K562 (cell line): Measurements from ENCODE around the gene ATP12A.

Source experiments
- CEBPB ChIP-seq: fragments of 450-650 bp; IDR thresholded peaks from 2 replicates; pipeline ENCODE4 v1.6.1; 2016; ENCODE audit warnings: missing genetic modification characterization, missing compliant biosample characterization
- DNMT1 ChIP-seq: fragments of 450-650 bp; IDR thresholded peaks from 2 replicates; pipeline ENCODE4 v1.6.1; 2016; ENCODE audit warnings: antibody characterized with exemption, mild to moderate bottlenecking
- HNRNPH1 ChIP-seq: fragments of 200-400 bp; formaldehyde crosslinking; optimal IDR thresholded peaks from 2 replicates; pipeline ENCODE3; 2017; ENCODE audit warnings: low read depth, mild to moderate bottlenecking, low read length, moderate library complexity
- POLR2A ChIP-seq: fragments of 450-650 bp; conservative IDR thresholded peaks from 2 replicates; pipeline ENCODE4 v1.6.1; 2016
- REST ChIP-seq, 2 experiments: fragments of 450-650 bp; formaldehyde crosslinking in 1 of 2; IDR thresholded peaks; 2 replicates each; pipeline versions ENCODE4 v1.4.0 to v1.6.1; 2014 to 2020; ENCODE audit warnings: mild to moderate bottlenecking in 2 of 2, borderline replicate concordance in 1 of 2, low read depth in 1 of 2
- SRF ChIP-seq, 2 experiments: fragments of 250-450, 450-650 bp in 1 of 2; sonication (Bioruptor Pico) in 1 of 2; sonication (generic) in 1 of 2; formaldehyde crosslinking; IDR thresholded peaks; 2 replicates each; pipeline versions ENCODE4 v1.5.0 to v1.5.1; 2020 to 2022; ENCODE audit warnings: mild to moderate bottlenecking in 1 of 2, missing genetic modification reagents in 1 of 2
- ZNF274 ChIP-seq: IDR thresholded peaks from 2 replicates; pipeline ENCODE4 v1.6.1; 2011; ENCODE audit warnings: low read depth, mild to moderate bottlenecking, low read length, moderate library complexity, borderline replicate concordance

- TF ChIP-seq DNMT1 (no peak), ZNF274 (no peak), SRF (CRISPR knock-in tag; IDR thresholded peaks at IDR 0.05) (no peak), POLR2A (no peak), CEBPB (tag) (no peak), HNRNPH1 (no peak), REST (IDR thresholded peaks at IDR 0.05; ENCODE audit: borderline replicate concordance) (no peak), REST (CRISPR knock-in tag; IDR thresholded peaks at IDR 0.05; ENCODE audit: low read depth) (no peak)
These were observed 20.3 kb downstream of the ATP12A start for GRCh38 chr13:24700539-24700938.
